CD4-positive, alpha-beta T cell treated with Interleukin-2 at 100 ng/mL for 4 hours (primary cell): ENCODE measurements around the gene SPDYE3.
A peak's percentile ranks its signal among the peaks of the same experiment; 100 is the strongest.
"Not testable (repeated sequence)": the region's sequence is repeated elsewhere in the genome, so short reads cannot be mapped to it uniquely, and the experiment has no call there.

ENCODE experiments used
- DNase-seq: peaks from one replicate; pipeline ENCODE4 v3.0.0-alpha.2; 2020; ENCODE audit warnings: low spot score

The SPDYE3 gene

DNA sequence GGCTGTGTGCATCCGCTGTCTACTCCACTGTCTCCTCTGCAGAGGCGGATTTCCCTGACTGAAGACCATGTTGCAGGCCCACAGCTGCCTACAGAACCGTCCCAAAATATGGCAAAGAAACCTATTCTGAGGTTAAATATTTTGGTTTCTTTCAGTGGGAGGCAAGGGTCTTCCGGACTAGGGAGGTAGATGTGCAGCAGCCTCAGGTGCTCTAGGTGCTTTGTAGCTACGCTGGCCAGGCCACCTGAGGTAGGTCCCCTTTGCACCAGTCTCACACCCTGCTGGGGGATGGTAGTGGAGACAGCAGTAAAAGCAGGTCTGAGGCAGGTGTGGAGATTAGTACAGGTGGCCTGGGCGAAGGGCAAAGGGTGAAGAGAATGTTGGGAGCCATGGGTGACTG is 42.3 kb downstream of the SPDYE3 start:
- DNase-seq, result no peak

DNA sequence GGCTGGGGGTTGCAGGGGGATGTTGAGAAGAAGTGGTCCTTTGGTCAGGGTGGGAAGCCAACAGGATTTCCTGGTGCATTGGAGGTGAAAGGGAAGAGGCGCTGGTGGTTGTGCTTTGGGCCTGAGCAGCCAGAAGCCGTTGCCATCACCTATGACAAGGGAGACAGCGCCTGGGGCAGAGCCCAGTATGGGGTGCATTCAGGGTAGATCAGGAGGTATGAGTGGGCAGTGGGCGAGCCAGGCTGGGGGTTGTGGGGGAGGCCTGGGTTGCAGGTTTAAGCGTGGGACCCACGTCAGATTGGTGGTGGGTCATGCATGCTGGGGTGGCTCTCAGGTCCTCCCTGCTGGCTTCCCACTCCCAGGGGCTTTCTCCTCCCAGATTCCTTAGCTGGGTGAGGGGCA is 44.2 kb downstream of the SPDYE3 start:
- DNase-seq, result no peak

GRCh38 chr7:100352230-100352781 is 44.8 kb downstream of the SPDYE3 start:
- not testable (repeated sequence) for DNase-seq

- DNase-seq, result no peak
These were observed 45.6 kb downstream of the SPDYE3 start for GRCh38 chr7:100352984-100353684.

DNA sequence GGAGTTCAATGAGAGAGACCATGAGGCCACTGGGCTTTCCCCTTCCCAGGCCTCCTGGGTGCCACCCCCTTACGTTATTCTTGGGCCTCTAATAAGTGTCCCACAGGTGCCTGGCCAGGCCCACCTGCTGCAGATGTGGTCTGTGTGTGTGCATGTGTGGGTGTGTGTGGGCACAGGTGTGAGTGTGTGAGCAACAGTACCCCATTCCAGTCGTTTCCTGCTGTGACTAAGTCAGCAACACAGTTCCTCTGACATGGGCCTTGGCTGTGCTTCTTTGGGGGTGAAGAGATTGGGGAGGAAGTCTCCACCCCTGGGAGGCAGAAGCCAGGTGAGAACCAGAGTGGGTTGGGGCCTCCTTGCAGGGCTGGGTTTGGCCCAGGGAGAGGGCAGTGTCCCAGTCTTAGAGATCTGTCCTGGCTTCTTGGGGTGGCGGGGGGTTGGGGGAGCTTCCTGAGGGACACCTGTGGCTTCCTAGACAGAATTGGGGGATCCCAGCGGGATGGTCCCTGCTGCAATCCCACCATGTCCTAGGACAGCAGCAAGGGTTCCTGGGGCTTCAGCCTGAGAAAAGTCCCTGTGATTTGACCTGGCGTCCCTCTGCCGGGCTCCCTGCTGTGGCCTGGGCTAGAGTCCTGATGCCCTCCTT is 46.3 kb downstream of the SPDYE3 start:
- peak; percentile 54 for DNase-seq

- no peak for DNase-seq
These were observed 49.0 kb downstream of the SPDYE3 start for GRCh38 chr7:100356416-100357068.

- DNase-seq, result no peak
These were observed 49.6 kb downstream of the SPDYE3 start for GRCh38 chr7:100357131-100357561.

DNA sequence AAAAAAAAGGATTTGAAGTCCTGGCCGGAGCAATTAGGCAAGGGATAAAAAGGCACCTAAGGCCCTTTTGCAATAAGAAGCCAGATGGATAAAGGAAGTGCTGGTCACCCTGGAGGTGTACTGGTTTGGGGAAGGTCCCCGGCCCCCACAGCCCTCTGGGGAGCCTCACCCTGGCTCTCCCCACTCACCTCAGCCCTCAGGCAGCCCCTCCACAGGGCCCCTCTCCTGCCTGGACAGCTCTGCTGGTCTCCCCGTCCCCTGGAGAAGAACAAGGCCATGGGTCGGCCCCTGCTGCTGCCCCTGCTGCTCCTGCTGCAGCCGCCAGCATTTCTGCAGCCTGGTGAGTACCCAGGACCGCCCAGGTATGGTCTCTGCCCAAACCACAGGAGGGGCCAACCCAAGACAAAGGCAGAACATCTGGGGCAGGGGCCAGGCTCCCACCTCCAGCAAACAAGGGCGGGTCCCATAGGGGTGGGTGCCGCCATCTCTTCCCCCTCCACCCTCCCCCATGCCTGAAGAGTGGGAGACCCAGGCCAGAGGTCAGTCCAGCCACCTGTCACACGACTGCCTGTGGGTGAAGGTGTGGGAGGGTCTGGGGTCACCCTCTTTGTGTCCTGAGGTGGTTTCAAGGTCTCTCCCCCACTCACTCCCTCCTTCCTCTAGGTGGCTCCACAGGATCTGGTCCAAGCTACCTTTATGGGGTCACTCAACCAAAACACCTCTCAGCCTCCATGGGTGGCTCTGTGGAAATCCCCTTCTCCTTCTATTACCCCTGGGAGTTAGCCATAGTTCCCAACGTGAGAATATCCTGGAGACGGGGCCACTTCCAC is 50.7 kb downstream of the SPDYE3 start, which contains the start of gene PILRB:
Gene PILRB, plus strand, starts transcription at position 91 of the 830 bp plus-strand sequence. Its CDS starts 186 bp downstream, at position 277.
- no peak for DNase-seq

GRCh38 chr7:100358857-100359212 is 51.3 kb downstream of the SPDYE3 start:
- DNase-seq, result no peak

DNA sequence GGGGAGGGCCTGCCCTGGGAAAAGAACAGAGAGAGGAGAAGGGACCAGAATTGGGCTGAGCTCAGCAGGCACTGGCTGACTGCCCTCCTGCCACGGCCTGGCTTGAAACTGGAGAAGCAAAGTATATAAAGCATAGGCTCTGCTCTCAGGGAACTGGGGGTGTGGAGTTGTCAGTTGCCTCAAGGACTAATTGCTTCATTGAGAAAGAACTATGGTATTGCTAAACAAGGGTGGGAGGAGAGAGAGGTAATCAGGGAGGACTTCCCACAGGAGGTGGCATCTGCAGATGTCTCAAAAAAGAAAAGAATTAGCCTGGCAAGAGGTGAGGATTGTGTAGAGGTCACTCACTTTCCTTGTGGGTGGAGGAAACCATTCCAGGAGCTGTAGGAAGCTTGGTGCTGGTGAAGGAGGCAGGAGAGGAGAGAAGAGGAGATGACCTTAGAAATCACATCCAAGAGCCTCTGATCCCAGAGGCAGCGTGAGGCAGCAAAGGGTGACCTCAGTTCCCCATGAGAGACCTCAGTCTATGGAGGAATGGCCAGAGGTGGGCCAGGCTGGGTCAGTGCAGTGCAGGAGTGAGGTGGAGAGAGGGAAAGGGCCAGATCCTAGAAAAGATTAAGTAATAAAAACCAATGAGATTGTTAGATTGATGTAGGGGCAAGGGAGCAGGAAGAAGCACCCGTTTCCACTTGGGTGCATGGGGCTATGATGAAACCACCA is 52.8 kb downstream of the SPDYE3 start:
- DNase-seq, result no peak

GRCh38 chr7:100363098-100363497 is 55.6 kb downstream of the SPDYE3 start:
- DNase-seq, result no peak

DNA sequence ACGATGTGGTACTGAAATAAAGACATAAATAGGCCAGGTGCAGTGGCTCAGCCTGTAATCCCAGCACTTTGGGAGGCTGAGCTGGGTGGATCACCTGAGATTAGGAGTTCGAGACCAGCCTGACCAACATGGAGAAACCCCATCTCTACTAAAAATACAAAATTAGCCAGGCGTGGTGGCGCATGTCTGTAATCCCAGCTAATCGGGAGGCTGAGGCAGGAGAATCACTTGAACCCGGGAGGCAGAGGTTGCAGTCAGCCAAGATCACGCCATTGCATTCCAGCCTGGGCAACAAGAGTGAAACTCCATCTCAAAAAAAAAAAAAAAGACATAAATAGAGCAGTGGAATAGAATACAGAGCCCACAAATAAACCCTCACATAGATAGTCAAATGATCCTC is 56.3 kb downstream of the SPDYE3 start:
- not testable (repeated sequence) for DNase-seq

DNA sequence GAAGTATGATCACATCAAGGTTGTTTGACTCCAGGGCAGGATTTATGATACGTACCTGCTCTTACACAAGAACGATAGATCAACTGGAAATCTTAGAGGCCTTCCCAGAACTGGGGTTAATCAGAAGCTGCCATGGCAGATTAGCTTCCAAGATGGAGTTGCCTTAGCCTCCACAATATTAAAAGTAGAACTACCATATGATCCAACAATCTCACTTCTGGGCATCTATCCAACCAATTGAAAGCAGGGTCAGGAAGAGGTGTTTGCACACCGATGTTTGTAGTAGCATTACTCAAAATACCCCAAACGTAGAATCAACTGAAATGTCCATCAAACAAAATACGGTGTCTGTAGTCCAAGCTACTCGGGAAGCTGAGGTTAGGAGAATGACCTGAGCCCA is 57.0 kb downstream of the SPDYE3 start:
- no peak for DNase-seq

- DNase-seq, result not testable (repeated sequence)
These were observed 58.5 kb downstream of the SPDYE3 start for GRCh38 chr7:100365998-100366367.

DNA sequence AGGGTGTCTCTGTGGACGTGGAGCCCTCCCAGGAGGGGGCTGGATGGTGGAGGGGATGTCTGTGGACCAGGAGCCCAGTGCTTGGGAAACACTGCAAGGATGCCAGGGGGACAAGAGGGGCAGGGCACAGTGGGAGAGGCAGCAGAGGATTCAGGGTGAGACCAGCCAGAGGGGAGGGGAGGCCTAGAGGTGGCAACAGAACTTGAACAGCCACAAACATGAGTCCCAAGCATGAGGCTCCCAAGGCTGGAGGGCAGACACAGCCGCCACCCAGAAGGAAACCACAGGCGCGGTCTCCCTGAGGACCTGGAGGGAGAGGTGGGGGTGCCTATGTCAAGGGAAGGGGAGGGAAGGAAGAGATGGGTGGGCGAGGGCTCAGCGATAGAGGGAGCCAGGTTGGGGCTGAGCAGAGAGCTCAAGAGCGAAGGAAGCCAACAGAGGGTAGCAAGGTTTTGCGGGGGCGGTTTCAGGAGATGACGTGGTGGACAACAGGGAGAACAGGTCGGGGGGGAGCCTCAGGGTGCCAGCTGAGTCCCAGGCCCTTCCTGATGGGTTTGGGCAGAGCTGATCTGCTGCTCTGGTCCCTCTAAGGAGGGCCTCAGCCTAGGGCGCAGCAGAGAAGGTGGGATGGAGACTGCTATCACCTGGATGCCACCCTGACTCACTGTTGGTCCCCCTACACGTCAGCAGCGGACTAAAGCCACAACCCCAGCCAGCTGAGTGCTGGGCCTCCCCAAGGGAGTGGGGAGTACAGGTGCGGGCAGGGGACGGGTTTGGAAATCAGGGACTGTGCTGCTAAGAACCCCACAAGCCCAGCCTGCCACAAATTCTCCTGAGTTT is 59.1 kb downstream of the SPDYE3 start:
- no peak for DNase-seq

- DNase-seq, result no peak
These were observed 59.7 kb downstream of the SPDYE3 start for GRCh38 chr7:100367251-100367620.

GRCh38 chr7:100367676-100368613 is 60.4 kb downstream of the SPDYE3 start:
- no peak for DNase-seq

DNA sequence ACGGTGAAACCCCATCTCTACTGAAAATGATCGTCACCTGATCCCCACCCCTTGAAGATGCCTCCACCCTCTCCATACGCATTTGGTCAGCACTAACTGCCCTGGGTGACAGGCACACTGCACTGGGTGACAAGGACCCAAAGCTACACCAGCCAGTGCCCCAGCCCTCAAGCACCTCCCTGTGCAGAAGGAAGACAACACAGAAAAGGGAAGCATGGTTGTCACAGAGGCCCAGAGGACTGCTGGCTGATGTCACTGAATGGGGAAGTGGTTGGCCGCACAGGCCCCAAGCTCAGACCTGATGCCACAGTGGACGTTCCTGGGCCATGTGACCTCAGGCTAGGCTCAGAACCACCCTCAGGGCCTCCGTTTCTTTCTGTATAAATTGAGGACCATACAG is 61.6 kb downstream of the SPDYE3 start:
- peak; percentile 22 for DNase-seq

- no peak for DNase-seq
These were observed 62.8 kb downstream of the SPDYE3 start for GRCh38 chr7:100370303-100370702.
